Measurements from ENCODE around the gene RASGRP2.

The RASGRP2 gene

GRCh38 chr11:64754919-64755662, 11.1 kb upstream of the RASGRP2 start:
- no peaks in the 10 kb centered on the region for H3K9me2 ChIP-seq (ENCODE audit: low read depth, low read length)
- no peaks in the 10 kb centered on the region for H3K4me1 ChIP-seq (ENCODE audit: insufficient read depth, low read length, severe bottlenecking)
- TF ChIP-seq EZH2 (IDR thresholded peaks at IDR 0.05; ENCODE audit: borderline replicate concordance, low read length) = no peak
- no peak for TF ChIP-seq CTCF (IDR thresholded peaks at IDR 0.05; ENCODE audit: low read length)

GRCh38 chr11:64754124-64754918, 10.4 kb upstream of the RASGRP2 start:
- Histone ChIP-seq H3K27me3 (ENCODE audit: insufficient read depth, low read length) (no peaks in the 10 kb centered on the region; the same call in 1 of the 2 replicates), H3F3A (ENCODE audit: insufficient read depth, low read length) (no peaks in the 10 kb centered on the region), H2AFZ (ENCODE audit: low read length) (no peak overlapping the region), H3K4me2 (ENCODE audit: low read length) (no peak overlapping the region), H3K9me3 (ENCODE audit: low read length) (no peaks in the 10 kb centered on the region), H3K79me2 (ENCODE audit: insufficient read depth, low read length) (no peaks in the 10 kb centered on the region), H3K9me2 (ENCODE audit: low read depth, low read length) (no peaks in the 10 kb centered on the region), H3K4me3 (ENCODE audit: low read depth, low read length, poor library complexity, severe bottlenecking) (no peak overlapping the region), H4K20me1 (ENCODE audit: insufficient read depth, low read length) (no peaks in the 10 kb centered on the region), H3K4me1 (ENCODE audit: insufficient read depth, low read length, severe bottlenecking) (no peaks in the 10 kb centered on the region), H3K36me3 (ENCODE audit: insufficient read depth, low read length) (no peaks in the 10 kb centered on the region), H3K27ac (ENCODE audit: low read depth, low read length, poor library complexity, severe bottlenecking) (no peak overlapping the region), H3K9ac (ENCODE audit: low read length) (no peak overlapping the region)
- TF ChIP-seq CTCF (IDR thresholded peaks at IDR 0.05; ENCODE audit: low read length) = no peak
- TF ChIP-seq EZH2 (IDR thresholded peaks at IDR 0.05; ENCODE audit: borderline replicate concordance, low read length) = no peak

More at GRCh38 chr11:64754919-64755662, 11.1 kb upstream of the RASGRP2 start:
- H2AFZ ChIP-seq (ENCODE audit: low read length) = no peak overlapping the region
- no peak overlapping the region for H3K4me2 ChIP-seq (ENCODE audit: low read length)
- no peaks in the 10 kb centered on the region for H3K79me2 ChIP-seq (ENCODE audit: insufficient read depth, low read length)
- no peaks in the 10 kb centered on the region for H4K20me1 ChIP-seq (ENCODE audit: insufficient read depth, low read length)
- H3F3A ChIP-seq (ENCODE audit: insufficient read depth, low read length) = no peaks in the 10 kb centered on the region
- no peaks in the 10 kb centered on the region for H3K36me3 ChIP-seq (ENCODE audit: insufficient read depth, low read length)
- no peak overlapping the region for H3K4me3 ChIP-seq (ENCODE audit: low read depth, low read length, poor library complexity, severe bottlenecking)
- H3K9ac ChIP-seq (ENCODE audit: low read length) = no peak overlapping the region
- no peaks in the 10 kb centered on the region; the same call in 1 of the 2 replicates for H3K27me3 ChIP-seq (ENCODE audit: insufficient read depth, low read length)
- H3K27ac ChIP-seq (ENCODE audit: low read depth, low read length, poor library complexity, severe bottlenecking) = no peak overlapping the region
- H3K9me3 ChIP-seq (ENCODE audit: low read length) = no peaks in the 10 kb centered on the region

GRCh38 chr11:64753380-64754123, 9.6 kb upstream of the RASGRP2 start:
- Histone ChIP-seq H3K9me3 (ENCODE audit: low read length) (no peaks in the 10 kb centered on the region), H3F3A (ENCODE audit: insufficient read depth, low read length) (no peaks in the 10 kb centered on the region), H3K9me2 (ENCODE audit: low read depth, low read length) (no peaks in the 10 kb centered on the region), H3K9ac (ENCODE audit: low read length) (no peak overlapping the region), H2AFZ (ENCODE audit: low read length) (no peak overlapping the region), H3K4me3 (ENCODE audit: low read depth, low read length, poor library complexity, severe bottlenecking) (no peak overlapping the region), H3K4me1 (ENCODE audit: insufficient read depth, low read length, severe bottlenecking) (no peaks in the 10 kb centered on the region), H3K27ac (ENCODE audit: low read depth, low read length, poor library complexity, severe bottlenecking) (no peak overlapping the region), H3K4me2 (ENCODE audit: low read length) (no peak overlapping the region), H3K79me2 (ENCODE audit: insufficient read depth, low read length) (no peaks in the 10 kb centered on the region), H4K20me1 (ENCODE audit: insufficient read depth, low read length) (no peaks in the 10 kb centered on the region), H3K27me3 (ENCODE audit: insufficient read depth, low read length) (no peaks in the 10 kb centered on the region; the same call in 1 of the 2 replicates), H3K36me3 (ENCODE audit: insufficient read depth, low read length) (no peaks in the 10 kb centered on the region)
- no peak for TF ChIP-seq CTCF (IDR thresholded peaks at IDR 0.05; ENCODE audit: low read length)
- no peak for TF ChIP-seq EZH2 (IDR thresholded peaks at IDR 0.05; ENCODE audit: borderline replicate concordance, low read length)

Measured in OCI-LY1 (cell line).